ENCODE results near the gene PLSCR1. TPM values are rescaled to one million over a fixed set of nuclear protein-coding genes. Genes with fewer than 3 reads are reported as not detected.

Gene PLSCR1
- total and polyA plus RNA-seq, 2 donors (not counting 1 experiment from before 2014, with no cell fraction given): 16.8 to 44.6 TPM

- ChIA-PET POLR2A (no interaction called here), CTCF (interaction anchor here (0.7 kb wide), 1 partner anchor 31 kb away, joined by 3 read pairs; no protein-coding TSS in a partner anchor)
- H3K9ac ChIP-seq (ENCODE audit: low read length): no peak overlapping the region
- no peak overlapping the region for H3K27ac ChIP-seq (ENCODE audit: low read length in 2 of 2)
- H3K9me3 ChIP-seq (ENCODE audit: control extremely low read depth in 1 of 3, control insufficient read depth in 2 of 3, insufficient read depth in 1 of 3, low read length in 2 of 3): no peaks in the 10 kb centered on the region
- H3K27me3 Mint-ChIP-seq: no peaks in the 10 kb centered on the region
- no peaks in the 10 kb centered on the region for H4K20me1 ChIP-seq (ENCODE audit: control insufficient read depth, insufficient read depth, low read length, poor library complexity, severe bottlenecking)
- peaks cover 10% of the 10 kb centered on the region for H3K79me2 ChIP-seq (ENCODE audit: control insufficient read depth, insufficient read depth, low read length)
- H3K4me1 ChIP-seq (ENCODE audit: control insufficient read depth in 2 of 2, insufficient read depth in 2 of 2, low read length in 2 of 2): peaks cover 21% of the 10 kb centered on the region in 2 donors
- H3K4me3 Mint-ChIP-seq: no peak overlapping the region
- peak overlapping the region; percentile 46 for H3K27ac Mint-ChIP-seq
- H3K4me1 Mint-ChIP-seq: peaks cover 52% of the 10 kb centered on the region
- no peak for ATAC-seq (ENCODE audit: low read depth)
- no peak for DNase-seq
- no peak for TF ChIP-seq CTCF (IDR thresholded peaks at IDR 0.05)
- no peak for TF ChIP-seq EZH2 (IDR thresholded peaks at IDR 0.05; ENCODE audit: borderline replicate concordance, insufficient read depth, low read depth, low read length, poor library complexity, severe bottlenecking)
- no peaks in the 10 kb centered on the region for H3K27me3 ChIP-seq (replicated peaks in 1 of 4; ENCODE audit: control extremely low read depth in 1 of 4, control insufficient read depth in 3 of 4, insufficient read depth in 4 of 4, low read length in 3 of 4)
- no peaks in the 10 kb centered on the region for H3K36me3 ChIP-seq (replicated peaks in 1 of 2; ENCODE audit: control extremely low read depth in 1 of 2, control insufficient read depth in 1 of 2, extremely low read depth in 1 of 2, insufficient read depth in 2 of 2, low read length in 1 of 2)
- no peak overlapping the region for H3K4me3 ChIP-seq (ENCODE audit: control extremely low read depth in 1 of 5, extremely low read depth in 1 of 5, insufficient read depth in 1 of 5, low read depth in 2 of 5, low read length in 4 of 5)
- WGBS (ENCODE audit: insufficient coverage): no CpG with 5 or more reads among the region's 1 CpG
- H3K9me3 Mint-ChIP-seq (ENCODE audit: insufficient read depth): no peaks in the 10 kb centered on the region
- no peak overlapping the region for H2AFZ ChIP-seq (ENCODE audit: insufficient read depth, low read depth, low read length, poor library complexity, severe bottlenecking)
- intact Hi-C loops (cut with micrococcal nuclease): no loop called here
- H3K4me2 ChIP-seq (replicated peaks; ENCODE audit: low read depth, low read length, poor library complexity, severe bottlenecking): no peak overlapping the region
These were observed 2.1 kb upstream of the PLSCR1 start for GRCh38 chr3:146546366-146546965.

GRCh38 chr3:146544929-146545528 lies 622 bp upstream of the PLSCR1 start:
- CTCF ChIA-PET: interaction anchor here (1.2 to 3.5 kb wide), 4 partner anchors 11 to 356 kb away, joined by 3 to 9 read pairs (median 4); no protein-coding TSS in a partner anchor
- POLR2A ChIA-PET: interaction anchor here (0.8 to 1.6 kb wide), 2 partner anchors 10 to 76 kb away, joined by 3 to 9 read pairs; partner anchors contain the start of gene PLSCR2
- Mint-ChIP-seq H3K4me3 (peak overlapping the region; percentile 96), H3K27me3 (no peaks in the 10 kb centered on the region), H3K27ac (peak overlapping the region; percentile 94), H3K4me1 (peaks cover 61% of the 10 kb centered on the region), H3K9me3 (ENCODE audit: insufficient read depth) (no peaks in the 10 kb centered on the region)
- ATAC-seq (ENCODE audit: low read depth): no peak
- intact Hi-C loops (cut with micrococcal nuclease): loop anchor here (1.0 kb wide), 1 partner anchor 76 kb away; the partner anchor contains the start of gene PLSCR2
- Histone ChIP-seq H3K9ac (ENCODE audit: low read length) (peak overlapping the region; percentile 74), H3K9me3 (ENCODE audit: control extremely low read depth in 1 of 3, control insufficient read depth in 2 of 3, insufficient read depth in 1 of 3, low read length in 2 of 3) (no peaks in the 10 kb centered on the region), H3K4me3 (ENCODE audit: control extremely low read depth in 1 of 5, extremely low read depth in 1 of 5, insufficient read depth in 1 of 5, low read depth in 2 of 5, low read length in 4 of 5) (peak overlapping the region; percentile 30 to 81 (median 55)), H3K27ac (ENCODE audit: low read length in 2 of 2) (peak overlapping the region; percentile 29 to 77), H3K4me2 (replicated peaks; ENCODE audit: low read depth, low read length, poor library complexity, severe bottlenecking) (peak overlapping the region; percentile 72), H2AFZ (ENCODE audit: insufficient read depth, low read depth, low read length, poor library complexity, severe bottlenecking) (peak overlapping the region; percentile 82), H3K27me3 (replicated peaks in 1 of 4; ENCODE audit: control extremely low read depth in 1 of 4, control insufficient read depth in 3 of 4, insufficient read depth in 4 of 4, low read length in 3 of 4) (no peaks in the 10 kb centered on the region), H3K4me1 (ENCODE audit: control insufficient read depth in 2 of 2, insufficient read depth in 2 of 2, low read length in 2 of 2) (peaks cover 29 to 35% of the 10 kb centered on the region in 2 donors), H3K36me3 (replicated peaks in 1 of 2; ENCODE audit: control extremely low read depth in 1 of 2, control insufficient read depth in 1 of 2, extremely low read depth in 1 of 2, insufficient read depth in 2 of 2, low read length in 1 of 2) (no peaks in the 10 kb centered on the region), H3K79me2 (ENCODE audit: control insufficient read depth, insufficient read depth, low read length) (peaks cover 24% of the 10 kb centered on the region), H4K20me1 (ENCODE audit: control insufficient read depth, insufficient read depth, low read length, poor library complexity, severe bottlenecking) (no peaks in the 10 kb centered on the region)
- 29% methylated on average over 3 of the region's 8 CpGs for WGBS (ENCODE audit: insufficient coverage)
- TF ChIP-seq CTCF (IDR thresholded peaks at IDR 0.05) (no peak), EZH2 (IDR thresholded peaks at IDR 0.05; ENCODE audit: borderline replicate concordance, insufficient read depth, low read depth, low read length, poor library complexity, severe bottlenecking) (no peak)
- peak; percentile 21 for DNase-seq
